ENCODE measurements around the gene YBX3.

Gene YBX3

DNA sequence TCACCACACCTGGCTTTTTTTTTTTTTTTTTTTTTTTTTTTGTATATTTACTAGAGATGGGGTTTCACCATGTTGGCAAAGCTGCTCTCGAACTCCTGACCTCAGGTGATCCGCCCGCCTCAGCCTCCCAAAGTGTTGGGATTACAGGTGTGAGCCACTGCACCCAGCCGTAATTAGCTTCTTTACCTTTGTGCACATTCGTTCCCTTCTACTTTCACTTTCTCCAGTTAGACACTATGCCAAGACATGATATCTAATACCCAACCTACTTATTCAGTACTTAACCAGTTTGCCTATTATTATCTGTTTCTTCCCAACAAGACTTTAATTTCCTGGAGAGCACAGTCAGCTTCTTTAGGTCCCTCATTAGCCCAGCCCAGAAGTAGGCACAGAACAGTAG is 54.6 kb downstream of the YBX3 start:
- DNase-seq, result no peak

GRCh38 chr12:10667581-10667980 is 55.5 kb downstream of the YBX3 start:
- DNase-seq, result no peak

DNA sequence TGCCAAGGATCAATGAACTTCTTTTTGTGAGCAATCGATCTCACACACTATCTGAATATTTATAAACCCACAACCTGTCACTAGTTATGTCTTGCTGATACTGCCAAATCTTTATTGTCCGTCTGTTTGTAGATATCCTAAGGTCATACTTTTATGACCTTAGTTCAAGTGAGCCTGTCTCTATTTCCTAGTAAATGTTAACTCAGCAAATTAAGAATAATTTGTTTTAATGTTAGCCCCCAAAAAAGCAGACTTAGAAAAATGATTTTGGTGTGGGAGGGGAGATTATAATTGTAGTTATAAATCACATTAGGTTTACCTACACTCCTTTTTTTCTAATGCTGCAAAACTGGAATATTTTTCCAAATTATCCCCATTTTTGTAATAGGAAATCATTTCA is 58.6 kb downstream of the YBX3 start:
- DNase-seq, result no peak

GRCh38 chr12:10663869-10664268 is 59.3 kb downstream of the YBX3 start:
- no peak for DNase-seq

DNA sequence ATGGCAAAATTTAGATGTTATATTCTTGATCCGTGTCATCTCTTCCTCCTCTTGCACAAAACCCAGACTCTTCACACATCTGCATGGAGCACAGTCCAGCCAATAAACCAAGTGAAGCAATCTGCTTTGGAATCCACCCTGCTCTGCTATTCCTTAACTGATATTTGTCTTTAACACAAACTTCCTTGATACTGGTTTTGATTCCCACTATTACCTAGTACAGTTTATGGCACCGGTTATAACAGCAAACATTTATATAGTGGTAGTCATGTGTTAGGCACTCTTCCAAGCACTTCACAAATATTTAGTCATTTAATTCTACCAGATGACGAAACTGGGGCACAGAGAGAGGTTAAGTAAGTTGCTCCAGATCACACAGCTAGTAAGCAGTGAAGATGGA is 61.8 kb downstream of the YBX3 start:
- no peak for DNase-seq

DNA sequence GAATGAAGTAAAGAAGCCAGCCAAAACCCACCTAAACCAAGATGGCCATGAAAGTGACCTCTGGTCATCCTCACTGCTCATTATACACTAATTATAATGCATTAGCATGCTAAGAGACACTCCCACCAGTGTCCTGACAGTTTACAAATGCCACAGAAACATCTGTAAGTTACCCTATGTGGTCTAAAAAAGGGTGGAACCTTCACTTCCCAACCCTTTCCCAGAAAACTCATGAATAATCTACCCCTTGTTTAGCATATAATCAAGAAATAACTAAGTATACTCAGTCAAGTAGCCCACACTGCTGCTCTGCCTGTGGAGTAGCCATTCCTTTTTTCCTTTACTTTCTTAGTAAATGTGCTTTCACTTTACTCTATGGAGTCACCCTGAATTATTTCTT is 69.1 kb downstream of the YBX3 start:
- no peak for DNase-seq

DNA sequence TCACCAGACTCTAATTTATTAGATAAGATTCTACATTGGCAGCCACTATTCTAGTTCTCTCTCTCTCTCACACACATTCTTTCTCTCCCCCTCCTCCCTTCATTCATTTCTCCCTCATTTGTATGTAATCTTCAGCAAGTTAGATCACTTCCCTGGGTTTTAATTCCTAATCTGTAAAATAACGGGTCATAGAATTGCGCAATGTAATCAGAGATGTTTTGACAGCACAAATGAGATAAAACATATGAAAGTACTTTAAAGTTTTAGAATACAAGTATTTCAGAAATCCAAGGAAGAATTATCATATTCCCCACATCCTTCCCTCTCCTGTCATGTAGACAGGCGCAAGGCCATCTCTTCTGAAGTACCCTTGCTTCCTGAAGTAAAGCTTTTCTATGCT is 70.9 kb downstream of the YBX3 start:
- no peak for DNase-seq

Data from NCI-H526 (cell line).